Suppressor macrophage (primary cell): ENCODE results near the gene TTLL12.

Experiments used
- DNase-seq, 4 experiments: peaks; one replicate each; pipeline ENCODE4 v3.0.0-alpha.2; 2020 to 2022

The TTLL12 gene

GRCh38 chr22:43198936-43199335 is 12.0 kb upstream of the TTLL12 start:
- DNase-seq = no peak

GRCh38 chr22:43198126-43198525 is 11.2 kb upstream of the TTLL12 start:
- DNase-seq = no peak

GRCh38 chr22:43197271-43197941 is 10.5 kb upstream of the TTLL12 start:
- no peak for DNase-seq

GRCh38 chr22:43191831-43192230 is 4.9 kb upstream of the TTLL12 start:
- DNase-seq = no peak

GRCh38 chr22:43188829-43189545 is 2.1 kb upstream of the TTLL12 start:
- DNase-seq = no peak

GRCh38 chr22:43187171-43188099 is 501 bp upstream of the TTLL12 start:
- DNase-seq = peak; percentile 96 to 98 (median 98)

- DNase-seq = no peak
These were observed 1.1 kb downstream of the TTLL12 start for GRCh38 chr22:43185860-43186261.

- peak; percentile 37 to 66 (median 60) for DNase-seq
These were observed 3.2 kb downstream of the TTLL12 start for GRCh38 chr22:43183496-43184277.

GRCh38 chr22:43182726-43183125 is 4.2 kb downstream of the TTLL12 start:
- no peak for DNase-seq

GRCh38 chr22:43182118-43182517 is 4.8 kb downstream of the TTLL12 start:
- DNase-seq = no peak

- no peak for DNase-seq
These were observed 5.4 kb downstream of the TTLL12 start for GRCh38 chr22:43181321-43182076.

- peak in 1 of 4 experiments; percentile 1 for DNase-seq
These were observed 6.3 kb downstream of the TTLL12 start for GRCh38 chr22:43180670-43181069.

GRCh38 chr22:43179911-43180195 is 7.1 kb downstream of the TTLL12 start:
- peak in 1 of 4 experiments; percentile 2 for DNase-seq

- no peak for DNase-seq
These were observed 7.6 kb downstream of the TTLL12 start for GRCh38 chr22:43179146-43179910.

- peak in 1 of 4 experiments; percentile 1 for DNase-seq
These were observed 9.5 kb downstream of the TTLL12 start for GRCh38 chr22:43177479-43177878.

- no peak for DNase-seq
These were observed 10.8 kb downstream of the TTLL12 start for GRCh38 chr22:43176090-43176489.

GRCh38 chr22:43174941-43175531 is 11.9 kb downstream of the TTLL12 start:
- DNase-seq = no peak

GRCh38 chr22:43173976-43174720 is 12.8 kb downstream of the TTLL12 start:
- no peak for DNase-seq

GRCh38 chr22:43173566-43173965 is 13.4 kb downstream of the TTLL12 start:
- DNase-seq = no peak

GRCh38 chr22:43172191-43172590 is 14.7 kb downstream of the TTLL12 start:
- no peak for DNase-seq
